LNCaP clone FGC (cell line): ENCODE data around the gene RDX.

Source experiments
- DNase-seq: peaks from one replicate; pipeline ENCODE4 v3.0.0-alpha.2; 2011; ENCODE audit warnings: low read depth
- H3K4me3 ChIP-seq: 2 replicates; pipeline ENCODE4 v1.5.1; 2011; ENCODE audit warnings: mild to moderate bottlenecking, low read depth, low read length, control low read depth
- CTCF ChIP-seq: IDR thresholded peaks from 2 replicates; pipeline ENCODE4 v1.5.1; 2012; ENCODE audit warnings: mild to moderate bottlenecking; ENCODE audit not compliant: control insufficient read depth, insufficient read depth; ENCODE audit errors: extremely low read depth

The RDX gene

GRCh38 chr11:110305169-110306018 is 9.0 kb upstream of the RDX start:
- TF ChIP-seq CTCF = no peak
- H3K4me3 ChIP-seq = no peak overlapping the region
- DNase-seq = peak; percentile 91

- H3K4me3 ChIP-seq = no peak overlapping the region
- TF ChIP-seq CTCF = no peak
- DNase-seq = no peak
Observed at GRCh38 chr11:110303414-110303826, 7.0 kb upstream of the RDX start.

- TF ChIP-seq CTCF = no peak
- no peak for DNase-seq
- H3K4me3 ChIP-seq = no peak overlapping the region
Observed at GRCh38 chr11:110301577-110301976, 5.2 kb upstream of the RDX start.

- TF ChIP-seq CTCF = no peak
- no peak overlapping the region for H3K4me3 ChIP-seq
- DNase-seq = no peak
Observed at GRCh38 chr11:110301032-110301431, 4.6 kb upstream of the RDX start.

- H3K4me3 ChIP-seq = no peak overlapping the region
- TF ChIP-seq CTCF = no peak
- no peak for DNase-seq
Observed at GRCh38 chr11:110299006-110299785, 2.8 kb upstream of the RDX start.

GRCh38 chr11:110298301-110298765 is 1.9 kb upstream of the RDX start:
- no peak for TF ChIP-seq CTCF
- no peak for DNase-seq
- no peak overlapping the region for H3K4me3 ChIP-seq
